Sigmoid colon (tissue), 7 donors: ENCODE measurements around the gene KCNAB3. TPM values are rescaled to one million over a fixed set of nuclear protein-coding genes. Genes with fewer than 3 reads are reported as not detected.

Source experiments
- DNase-seq: peaks from one replicate; pipeline ENCODE4 v3.0.0-alpha.2; 2019
- H3K27ac ChIP-seq, 4 donors: fragments of 200-600 bp; sonication (generic); one replicate each; pipeline ENCODE4 v1.5.1; 2016 to 2019; ENCODE audit warnings: mild to moderate bottlenecking in 1 of 4
- H3K27me3 ChIP-seq, 3 donors: fragments of 200-600 bp; sonication (generic); one replicate each; pipeline ENCODE4 v1.5.1; 2019; ENCODE audit warnings: mild to moderate bottlenecking in 1 of 3
- H3K36me3 ChIP-seq, 4 donors: fragments of 200-600 bp; sonication (generic); one replicate each; pipeline ENCODE4 v1.5.1; 2016 to 2019
- H3K4me1 ChIP-seq, 4 donors: fragments of 200-600 bp; sonication (generic); one replicate each; pipeline ENCODE4 v1.5.1; 2017 to 2019
- H3K4me3 ChIP-seq, 4 donors: fragments of 200-600 bp; sonication (generic); one replicate each; pipeline ENCODE4 v1.5.1; 2017 to 2019; ENCODE audit warnings: mild to moderate bottlenecking in 2 of 4, moderate library complexity in 1 of 4
- H3K9me3 ChIP-seq, 4 donors: fragments of 200-600 bp in 3 of 4; sonication (generic) in 3 of 4; one replicate each; pipeline versions ENCODE4 v1.5.1 to v1.6.1; 2013 to 2019
- EP300 ChIP-seq, 4 donors: sonication (generic); formaldehyde crosslinking; IDR thresholded peaks; one replicate each; pipeline ENCODE4 v1.6.1; 2017; ENCODE audit warnings: antibody characterized with exemption in 4 of 4
- POLR2A ChIP-seq, 2 donors: fragments of 450-650 bp; IDR thresholded peaks; one replicate each; pipeline ENCODE4 v1.6.1; 2016; ENCODE audit warnings: antibody characterized with exemption in 2 of 2, mild to moderate bottlenecking in 2 of 2, moderate library complexity in 2 of 2
- POLR2AphosphoS5 ChIP-seq, 4 donors: sonication (generic); formaldehyde crosslinking; IDR thresholded peaks; one replicate each; pipeline ENCODE4 v1.6.1; 2017; ENCODE audit warnings: antibody characterized with exemption in 4 of 4
- WGBS, 2 donors: extraction: QIAGEN DNeasy Blood & Tissue Kit; methylation state at CpG; one replicate each; pipeline ENCODE4 v1.1.7; 2013; 5-methylcytosine and 5-hydroxymethylcytosine counted together
- intact Hi-C: fragments of 100-400 bp; cut with DNase I; formaldehyde crosslinking; loops from one replicate; pipeline ENCODE4 v1.15.1; 2023
- polyA plus RNA-seq, 3 donors: library from polyadenylated mRNA; stranded (reverse); fragments of 200-250 nt; gene quantifications; one replicate each; pipeline ENCODE4 v1.2.3, GENCODE V29; 2013
- small RNA-seq, 3 donors: library from RNA; depleted of rRNA; stranded (forward); fragments of <200 nt; gene quantifications; one replicate each; pipeline ENCODE3, GENCODE V24; 2016
- total RNA-seq, 4 donors: library from RNA; depleted of rRNA; stranded (reverse); fragments of >200 nt; gene quantifications; one replicate each; pipeline ENCODE4 v1.1.0, GENCODE V29; 2016
- TF ChIP-seq, protein P1 (sequence below), 4 experiments: fragments of 450-650 bp in 3 of 4; fragments of 200-600 bp in 1 of 4; IDR thresholded peaks; one replicate each; pipeline ENCODE4 v1.5.1; 2016 to 2019; ENCODE audit warnings: antibody characterized with exemption in 4 of 4, mild to moderate bottlenecking in 3 of 4, moderate library complexity in 2 of 4
- donor health status: healthy with polysubstance abuse.
- donor health status: Bipolar disorder and iron deficiency.
- donor health status: healthy.

Gene KCNAB3
- total and polyA plus RNA-seq, 7 donors: 0.54 to 5.5 (median 0.68) TPM; not detected in 1

GRCh38 chr17:7873051-7873450 lies 56.6 kb downstream of the KCNAB3 start:
- no peak for DNase-seq
- H3K4me3 ChIP-seq: no peak overlapping the region
- H3K27me3 ChIP-seq: no peaks in the 10 kb centered on the region
- 79 to 80% methylated on average over 4 of the region's 4 CpGs for WGBS, 2 donors
- H3K36me3 ChIP-seq: peaks cover 0 to 7% (median 0%) of the 10 kb centered on the region in 4 donors
- TF ChIP-seq POLR2AphosphoS5 (IDR thresholded peaks at IDR 0.05): no peak
- TF ChIP-seq EP300 (IDR thresholded peaks at IDR 0.05): no peak
- TF ChIP-seq, protein P1, sequence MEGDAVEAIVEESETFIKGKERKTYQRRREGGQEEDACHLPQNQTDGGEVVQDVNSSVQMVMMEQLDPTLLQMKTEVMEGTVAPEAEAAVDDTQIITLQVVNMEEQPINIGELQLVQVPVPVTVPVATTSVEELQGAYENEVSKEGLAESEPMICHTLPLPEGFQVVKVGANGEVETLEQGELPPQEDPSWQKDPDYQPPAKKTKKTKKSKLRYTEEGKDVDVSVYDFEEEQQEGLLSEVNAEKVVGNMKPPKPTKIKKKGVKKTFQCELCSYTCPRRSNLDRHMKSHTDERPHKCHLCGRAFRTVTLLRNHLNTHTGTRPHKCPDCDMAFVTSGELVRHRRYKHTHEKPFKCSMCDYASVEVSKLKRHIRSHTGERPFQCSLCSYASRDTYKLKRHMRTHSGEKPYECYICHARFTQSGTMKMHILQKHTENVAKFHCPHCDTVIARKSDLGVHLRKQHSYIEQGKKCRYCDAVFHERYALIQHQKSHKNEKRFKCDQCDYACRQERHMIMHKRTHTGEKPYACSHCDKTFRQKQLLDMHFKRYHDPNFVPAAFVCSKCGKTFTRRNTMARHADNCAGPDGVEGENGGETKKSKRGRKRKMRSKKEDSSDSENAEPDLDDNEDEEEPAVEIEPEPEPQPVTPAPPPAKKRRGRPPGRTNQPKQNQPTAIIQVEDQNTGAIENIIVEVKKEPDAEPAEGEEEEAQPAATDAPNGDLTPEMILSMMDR (IDR thresholded peaks at IDR 0.05): no peak
- TF ChIP-seq POLR2A (IDR thresholded peaks at IDR 0.05): no peak
- no peaks in the 10 kb centered on the region for H3K9me3 ChIP-seq
- no peaks in the 10 kb centered on the region for H3K4me1 ChIP-seq
- no peak overlapping the region for H3K27ac ChIP-seq
- intact Hi-C loops: loop anchor here (5.0 kb wide), 1 partner anchor 239 kb away; no protein-coding TSS in a partner anchor

Small RNA genes lying within 50 kb of the gene (small RNA-seq; reads per million reads assigned to genes)
- gene SCARNA21: 0 to 27.3 (median 2.2) reads per million in 3 donors

Other genes with a start within 250 kb of the KCNAB3 start
- 10 to 100 TPM; 14.0 to 31.5 (median 15.9) TPM for gene TP53, start 242.4 kb downstream of the KCNAB3 start, total RNA-seq
- gene TP53, start 242.4 kb downstream of the KCNAB3 start, polyA plus RNA-seq: 10 to 100 TPM; 14.4 to 45.3 (median 16.2) TPM
- 10 to 100 TPM in 1 of 4 donors, 1 to 10 TPM in 3; 3.9 to 16.3 (median 4.8) TPM for gene WRAP53, start 241.4 kb downstream of the KCNAB3 start, total RNA-seq
- 10 to 100 TPM in 1 of 3 donors, 1 to 10 TPM in 2; 3.6 to 15.5 (median 7.6) TPM for gene WRAP53, start 241.4 kb downstream of the KCNAB3 start, polyA plus RNA-seq
- under 1 TPM; 0.28 to 0.71 (median 0.44) TPM for gene EFNB3, start 224.7 kb downstream of the KCNAB3 start, total RNA-seq
- 1 to 10 TPM in 1 of 3 donors, not detected in 2; 1.0 TPM for gene EFNB3, start 224.7 kb downstream of the KCNAB3 start, polyA plus RNA-seq
- gene DNAH2, start 212.1 kb downstream of the KCNAB3 start, total RNA-seq: under 1 TPM in 3 of 4 donors, not detected in 1; under 0.01 to 0.36 (median 0.28) TPM
- gene DNAH2, start 212.1 kb downstream of the KCNAB3 start, polyA plus RNA-seq: under 1 TPM in 1 of 3 donors, not detected in 2; 0.32 TPM
- gene KDM6B, start 95.6 kb downstream of the KCNAB3 start, total RNA-seq: 10 to 100 TPM in 1 of 4 donors, 1 to 10 TPM in 3; 6.1 to 11.6 (median 8.5) TPM
- gene KDM6B, start 95.6 kb downstream of the KCNAB3 start, polyA plus RNA-seq: 10 to 100 TPM in 1 of 3 donors, 1 to 10 TPM in 2; 5.5 to 19.4 (median 6.0) TPM
- gene TMEM88, start 74.8 kb downstream of the KCNAB3 start, total RNA-seq: 10 to 100 TPM in 3 of 4 donors, 1 to 10 TPM in 1; 6.8 to 19.9 (median 10.5) TPM
- gene TMEM88, start 74.8 kb downstream of the KCNAB3 start, polyA plus RNA-seq: 10 to 100 TPM in 1 of 3 donors, 1 to 10 TPM in 2; 2.4 to 11.4 (median 9.0) TPM
- gene NAA38, start 72.3 kb downstream of the KCNAB3 start, total RNA-seq: 100 to 1,000 TPM in 3 of 4 donors, 10 to 100 TPM in 1; 92.4 to 206 (median 106) TPM
- 100 to 1,000 TPM in 2 of 3 donors, 10 to 100 TPM in 1; 99.4 to 148 (median 138) TPM for gene NAA38, start 72.3 kb downstream of the KCNAB3 start, polyA plus RNA-seq
- 10 to 100 TPM in 2 of 4 donors, 1 to 10 TPM in 2; 7.1 to 14.4 (median 10.7) TPM for gene CYB5D1, start 71.9 kb downstream of the KCNAB3 start, total RNA-seq
- 1 to 10 TPM; 4.2 to 8.6 (median 4.6) TPM for gene CYB5D1, start 71.9 kb downstream of the KCNAB3 start, polyA plus RNA-seq
- gene CHD3, start 41.1 kb downstream of the KCNAB3 start, total RNA-seq: 100 to 1,000 TPM in 3 of 4 donors, 10 to 100 TPM in 1; 97.2 to 147 (median 117) TPM
- gene CHD3, start 41.1 kb downstream of the KCNAB3 start, polyA plus RNA-seq: 10 to 100 TPM; 33.8 to 88.9 (median 47.4) TPM
- gene RNF227, start 13.6 kb downstream of the KCNAB3 start, total RNA-seq: 1 to 10 TPM; 3.2 to 4.5 (median 4.2) TPM
- 1 to 10 TPM in 2 of 3 donors, under 1 TPM in 1; 0.69 to 3.6 (median 1.8) TPM for gene RNF227, start 13.6 kb downstream of the KCNAB3 start, polyA plus RNA-seq
- gene TRAPPC1, start 2.1 kb upstream of the KCNAB3 start, total RNA-seq: 10 to 100 TPM; 33.5 to 66.5 (median 45.7) TPM
- 100 to 1,000 TPM; 123 to 170 (median 123) TPM for gene TRAPPC1, start 2.1 kb upstream of the KCNAB3 start, polyA plus RNA-seq
- gene CNTROB, start 2.4 kb upstream of the KCNAB3 start, total RNA-seq: 10 to 100 TPM; 11.8 to 40.4 (median 30.0) TPM
- gene CNTROB, start 2.4 kb upstream of the KCNAB3 start, polyA plus RNA-seq: 10 to 100 TPM; 16.6 to 33.3 (median 16.8) TPM
- not detected for gene GUCY2D, start 72.8 kb upstream of the KCNAB3 start, total RNA-seq
- under 1 TPM in 1 of 3 donors, not detected in 2; 0.04 TPM for gene GUCY2D, start 72.8 kb upstream of the KCNAB3 start, polyA plus RNA-seq
- 1 to 10 TPM; 2.8 to 5.3 (median 4.3) TPM for gene ALOX15B, start 109.2 kb upstream of the KCNAB3 start, total RNA-seq
- gene ALOX15B, start 109.2 kb upstream of the KCNAB3 start, polyA plus RNA-seq: 1 to 10 TPM; 1.2 to 3.2 (median 1.8) TPM
- gene ALOX12B, start 157.9 kb upstream of the KCNAB3 start, total RNA-seq: not detected
- gene ALOX12B, start 157.9 kb upstream of the KCNAB3 start, polyA plus RNA-seq: under 1 TPM in 1 of 3 donors, not detected in 2; 0.52 TPM
- not detected for gene ALOXE3, start 188.7 kb upstream of the KCNAB3 start, total RNA-seq
- under 1 TPM in 1 of 3 donors, not detected in 2; 0.17 TPM for gene ALOXE3, start 188.7 kb upstream of the KCNAB3 start, polyA plus RNA-seq
- gene HES7, start 194.2 kb upstream of the KCNAB3 start, total RNA-seq: not detected
- under 1 TPM in 1 of 3 donors, not detected in 2; 0.16 TPM for gene HES7, start 194.2 kb upstream of the KCNAB3 start, polyA plus RNA-seq
- 100 to 1,000 TPM in 2 of 4 donors, 10 to 100 TPM in 2; 60.3 to 153 (median 84.5) TPM for gene PER1, start 222.5 kb upstream of the KCNAB3 start, total RNA-seq
- 10 to 100 TPM; 30.5 to 67.7 (median 34.2) TPM for gene PER1, start 222.5 kb upstream of the KCNAB3 start, polyA plus RNA-seq
- gene VAMP2, start 233.1 kb upstream of the KCNAB3 start, total RNA-seq: 10 to 100 TPM; 20.4 to 29.6 (median 27.3) TPM
- 10 to 100 TPM; 37.7 to 57.1 (median 54.9) TPM for gene VAMP2, start 233.1 kb upstream of the KCNAB3 start, polyA plus RNA-seq
- gene TMEM107, start 246.5 kb upstream of the KCNAB3 start, total RNA-seq: 10 to 100 TPM in 3 of 4 donors, 1 to 10 TPM in 1; 8.3 to 61.7 (median 20.6) TPM
- 10 to 100 TPM in 1 of 3 donors, 1 to 10 TPM in 2; 4.6 to 20.8 (median 7.2) TPM for gene TMEM107, start 246.5 kb upstream of the KCNAB3 start, polyA plus RNA-seq